Fibroblast of mammary gland (primary cell): ENCODE results near the gene B9D2.

ENCODE experiments used
- DNase-seq: peaks from one replicate; pipeline ENCODE4 v3.0.0-alpha.2; 2010; ENCODE audit warnings: low read depth
- H3K4me3 ChIP-seq: 2 replicates; pipeline ENCODE4 v1.5.1; 2011; ENCODE audit warnings: low read depth, mild to moderate bottlenecking, low read length, moderate library complexity; ENCODE audit not compliant: control insufficient read depth
- CTCF ChIP-seq: conservative IDR thresholded peaks from 2 replicates; pipeline ENCODE4 v1.5.1; 2011; ENCODE audit warnings: low read depth, low read length, inconsistent platforms; ENCODE audit not compliant: control insufficient read depth, insufficient read depth

Gene B9D2

GRCh38 chr19:41324231-41324702 lies 39.7 kb downstream of the B9D2 start:
- peak; percentile 24 for DNase-seq
- TF ChIP-seq CTCF, result no peak

GRCh38 chr19:41323430-41324125 lies 40.4 kb downstream of the B9D2 start:
- DNase-seq, result peak; percentile 97
- no peak for TF ChIP-seq CTCF
- H3K4me3 ChIP-seq, result peak overlapping the region; percentile 12

More at GRCh38 chr19:41324231-41324702, 39.7 kb downstream of the B9D2 start:
- H3K4me3 ChIP-seq, result no peak overlapping the region

- TF ChIP-seq CTCF, result no peak
- peak; percentile 72 for DNase-seq
- peak overlapping the region; percentile 12 for H3K4me3 ChIP-seq
Measured at GRCh38 chr19:41323023-41323422, 40.9 kb downstream of the B9D2 start.

GRCh38 chr19:41322451-41322850 lies 41.5 kb downstream of the B9D2 start:
- no peak for TF ChIP-seq CTCF
- DNase-seq, result no peak
- H3K4me3 ChIP-seq, result no peak overlapping the region

GRCh38 chr19:41321600-41322270 lies 42.2 kb downstream of the B9D2 start:
- TF ChIP-seq CTCF, result peak; percentile 77
- peak; percentile 74 for DNase-seq
- no peak overlapping the region for H3K4me3 ChIP-seq

- no peak overlapping the region for H3K4me3 ChIP-seq
- no peak for TF ChIP-seq CTCF
- DNase-seq, result no peak
Measured at GRCh38 chr19:41321204-41321599, 42.7 kb downstream of the B9D2 start.

GRCh38 chr19:41320568-41320967 lies 43.4 kb downstream of the B9D2 start:
- DNase-seq, result no peak
- TF ChIP-seq CTCF, result no peak
- H3K4me3 ChIP-seq, result no peak overlapping the region
